GM10248 (cell line): ENCODE data around the gene SAFB2.

ENCODE experiments used
- CTCF ChIA-PET: fragments of 300-600 bp; sonication (Branson Sonifier 250); formaldehyde crosslinking; extraction: SDS; loops from one replicate; lab custom pipeline; 2021; ENCODE audit warnings: antibody characterized with exemption; lab: Yijun Ruan, JAX
- POLR2A ChIA-PET: fragments of 350-650 bp; sonication (Branson Sonifier 250); formaldehyde crosslinking; extraction: SDS; loops from one replicate; lab custom pipeline; 2020; ENCODE audit warnings: antibody characterized with exemption; lab: Yijun Ruan, JAX
- DNase-seq: peaks from one replicate; pipeline ENCODE4 v3.0.0; 2012; ENCODE audit errors: extremely low spot score
- CTCF ChIP-seq: IDR thresholded peaks from 2 replicates; pipeline ENCODE4 v1.5.1; 2012; ENCODE audit warnings: mild to moderate bottlenecking, low read depth; ENCODE audit errors: extremely low read depth, missing control alignments, control extremely low read depth

SAFB2 gene

GRCh38 chr19:5632241-5632612 is 9.7 kb upstream of the SAFB2 start:
- DNase-seq = no peak
- ChIA-PET POLR2A (no interaction called here), CTCF (no interaction called here)
- TF ChIP-seq CTCF = no peak

GRCh38 chr19:5631567-5632240 is 9.1 kb upstream of the SAFB2 start:
- ChIA-PET CTCF (no interaction called here), POLR2A (no interaction called here)
- no peak for TF ChIP-seq CTCF
- DNase-seq = no peak

GRCh38 chr19:5628919-5629481 is 6.4 kb upstream of the SAFB2 start:
- CTCF ChIA-PET = interaction anchor here (0.9 to 1.6 kb wide), 2 partner anchors 13 to 19 kb away, joined by 3 to 4 read pairs; no protein-coding TSS in a partner anchor
- peak; percentile 41 for DNase-seq
- POLR2A ChIA-PET = no interaction called here
- TF ChIP-seq CTCF = no peak

GRCh38 chr19:5628461-5628860 is 5.9 kb upstream of the SAFB2 start:
- no peak for TF ChIP-seq CTCF
- DNase-seq = no peak
- POLR2A ChIA-PET = no interaction called here
- CTCF ChIA-PET = interaction anchor here (1.6 kb wide), 1 partner anchor 14 kb away, joined by 4 read pairs; no protein-coding TSS in a partner anchor

GRCh38 chr19:5627395-5627904 is 4.9 kb upstream of the SAFB2 start:
- ChIA-PET CTCF (no interaction called here), POLR2A (interaction anchor here (0.5 kb wide), 1 partner anchor 1290 kb away, joined by 3 read pairs; no protein-coding TSS in a partner anchor)
- DNase-seq = peak; percentile 66
- TF ChIP-seq CTCF = no peak

- no peak for DNase-seq
- CTCF ChIA-PET = interaction anchor here (1.9 kb wide), 1 partner anchor 61 kb away, joined by 6 read pairs; no protein-coding TSS in a partner anchor
- TF ChIP-seq CTCF = no peak
- POLR2A ChIA-PET = no interaction called here
Measured at GRCh38 chr19:5625641-5626040, 3.1 kb upstream of the SAFB2 start.
